GM12801 (cell line): ENCODE measurements around the gene FBLIM1.

ENCODE experiments used
- CTCF ChIP-seq: IDR thresholded peaks from one replicate; pipeline ENCODE4 v1.5.1; 2011; ENCODE audit warnings: control low read depth; ENCODE audit not compliant: insufficient read length; ENCODE audit errors: extremely low read depth

Gene FBLIM1

GRCh38 chr1:15758343-15758931, at the start of gene FBLIM1:
Gene FBLIM1 (plus strand): TSS chr1:15758795. CDS start chr1:15764984, 6,189 bp downstream.
- TF ChIP-seq CTCF, result no peak

GRCh38 chr1:15709226-15709625, 49.4 kb upstream of the FBLIM1 start:
- TF ChIP-seq CTCF, result no peak

- no peak for TF ChIP-seq CTCF
Measured at GRCh38 chr1:15712168-15712567, 46.4 kb upstream of the FBLIM1 start.

- no peak for TF ChIP-seq CTCF
Measured at GRCh38 chr1:15714406-15715136, 44.0 kb upstream of the FBLIM1 start.

GRCh38 chr1:15717418-15718125, 41.0 kb upstream of the FBLIM1 start:
- TF ChIP-seq CTCF, result no peak

- TF ChIP-seq CTCF, result no peak
Measured at GRCh38 chr1:15718199-15718601, 40.4 kb upstream of the FBLIM1 start.

GRCh38 chr1:15719381-15720120, 39.0 kb upstream of the FBLIM1 start:
- TF ChIP-seq CTCF, result no peak
